OCI-LY7 (cell line): ENCODE measurements around the gene RGS19.

Source experiments
- EZH2phosphoT487 ChIP-seq: fragments of 200-600 bp; sonication (generic); IDR thresholded peaks from 2 replicates; pipeline ENCODE4 v1.6.1; 2018; ENCODE audit warnings: low read depth, borderline replicate concordance, mild to moderate bottlenecking, mixed run types, antibody characterized with exemption, low read length, moderate library complexity, mixed read lengths
- TF ChIP-seq, protein P1 (sequence below): fragments of 200-600 bp; sonication (generic); conservative IDR thresholded peaks from 2 replicates; pipeline ENCODE4 v1.5.1; 2014; ENCODE audit warnings: mild to moderate bottlenecking, antibody characterized with exemption, low read length, moderate library complexity, mixed read lengths

DNA sequence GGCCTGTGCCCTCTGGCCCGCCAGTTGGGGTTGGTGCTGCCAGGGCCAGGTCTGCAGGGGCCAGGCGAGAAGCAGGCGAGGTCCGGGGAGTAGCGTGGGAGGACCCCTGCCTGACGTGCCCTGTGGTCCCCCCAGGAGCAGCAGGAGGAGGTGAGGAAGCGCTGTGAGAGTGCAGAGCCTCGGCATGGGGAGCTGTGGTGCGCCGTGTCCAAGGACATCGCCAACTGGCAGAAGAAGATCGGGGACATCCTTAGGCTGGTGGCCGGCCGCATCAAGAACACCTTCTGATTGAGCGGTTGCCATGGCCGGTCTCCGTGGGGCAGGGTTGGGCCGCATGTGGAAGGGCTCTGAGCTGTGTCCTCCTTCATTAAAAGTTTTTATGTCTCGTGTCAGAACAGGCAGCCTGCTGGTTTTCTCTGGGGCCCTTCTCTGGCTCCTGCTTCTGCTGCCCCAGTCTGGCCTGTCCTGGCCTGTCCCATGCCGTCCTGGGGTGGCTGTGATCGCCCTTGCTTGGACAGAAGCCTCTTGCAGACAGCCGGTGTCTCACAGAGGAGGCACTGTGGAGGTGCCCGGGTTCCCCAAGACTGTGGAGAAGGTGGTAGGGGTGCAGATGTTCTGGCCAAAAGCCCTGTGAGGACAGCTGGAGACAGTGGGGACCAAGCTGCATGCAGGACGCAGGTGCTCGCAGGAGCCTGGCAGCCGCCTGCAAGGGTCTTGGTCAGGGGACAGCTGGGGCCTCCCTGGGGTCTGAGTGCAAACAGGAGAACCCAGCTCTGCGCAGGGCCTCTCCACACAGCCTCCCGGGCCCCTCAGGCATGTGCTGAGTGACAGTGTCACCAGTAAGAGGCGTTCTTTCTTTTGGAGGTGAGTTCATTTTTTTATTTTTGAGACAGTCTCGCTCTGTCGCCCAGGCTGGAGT, 46.4 kb downstream of the RGS19 start:
- TF ChIP-seq, protein P1, sequence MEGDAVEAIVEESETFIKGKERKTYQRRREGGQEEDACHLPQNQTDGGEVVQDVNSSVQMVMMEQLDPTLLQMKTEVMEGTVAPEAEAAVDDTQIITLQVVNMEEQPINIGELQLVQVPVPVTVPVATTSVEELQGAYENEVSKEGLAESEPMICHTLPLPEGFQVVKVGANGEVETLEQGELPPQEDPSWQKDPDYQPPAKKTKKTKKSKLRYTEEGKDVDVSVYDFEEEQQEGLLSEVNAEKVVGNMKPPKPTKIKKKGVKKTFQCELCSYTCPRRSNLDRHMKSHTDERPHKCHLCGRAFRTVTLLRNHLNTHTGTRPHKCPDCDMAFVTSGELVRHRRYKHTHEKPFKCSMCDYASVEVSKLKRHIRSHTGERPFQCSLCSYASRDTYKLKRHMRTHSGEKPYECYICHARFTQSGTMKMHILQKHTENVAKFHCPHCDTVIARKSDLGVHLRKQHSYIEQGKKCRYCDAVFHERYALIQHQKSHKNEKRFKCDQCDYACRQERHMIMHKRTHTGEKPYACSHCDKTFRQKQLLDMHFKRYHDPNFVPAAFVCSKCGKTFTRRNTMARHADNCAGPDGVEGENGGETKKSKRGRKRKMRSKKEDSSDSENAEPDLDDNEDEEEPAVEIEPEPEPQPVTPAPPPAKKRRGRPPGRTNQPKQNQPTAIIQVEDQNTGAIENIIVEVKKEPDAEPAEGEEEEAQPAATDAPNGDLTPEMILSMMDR, result no peak
- no peak for TF ChIP-seq EZH2phosphoT487
